Gastrocnemius medialis (tissue), 4 donors: Measurements from ENCODE around the gene UGT1A3. TPM values are rescaled to one million over a fixed set of nuclear protein-coding genes. Genes with fewer than 3 reads are reported as not detected.

Experiments
- ATAC-seq, 2 donors: fragments of 150-250 bp; one replicate each; pipeline ENCODE4 v1.9.1; 2016
- DNase-seq, 2 donors: peaks; one replicate each; pipeline ENCODE4 v3.0.0-alpha.2; 2019
- H3K27ac ChIP-seq, 4 donors: fragments of 200-600 bp; sonication (generic); 1 replicate in 1 of 4; 2 replicates in 3 of 4; pipeline ENCODE4 v1.5.1; 2016 to 2018; ENCODE audit warnings: mild to moderate bottlenecking in 2 of 4, moderate library complexity in 1 of 4
- H3K27me3 ChIP-seq, 3 donors: fragments of 200-600 bp; sonication (generic) in 2 of 3; 1 replicate in 1 of 3; 2 replicates in 2 of 3; pipeline versions ENCODE4 v1.5.1 to v1.6.0; 2016 to 2019; ENCODE audit warnings: mild to moderate bottlenecking in 1 of 3, moderate library complexity in 1 of 3
- H3K36me3 ChIP-seq, 2 donors: fragments of 200-600 bp; sonication (generic) in 1 of 2; one replicate each; pipeline ENCODE4 v1.5.1; 2017 to 2018
- H3K4me1 ChIP-seq, 2 donors: fragments of 200-600 bp; sonication (generic) in 1 of 2; one replicate each; pipeline ENCODE4 v1.5.1; 2016 to 2017; ENCODE audit warnings: mild to moderate bottlenecking in 2 of 2
- H3K4me3 ChIP-seq, 4 donors: fragments of 200-600 bp; sonication (generic) in 3 of 4; 1 replicate in 1 of 4; 2 replicates in 3 of 4; pipeline ENCODE4 v1.5.1; 2016 to 2019; ENCODE audit warnings: mild to moderate bottlenecking in 2 of 4
- H3K9me3 ChIP-seq, 3 donors: fragments of 200-600 bp; sonication (generic) in 2 of 3; 1 replicate in 1 of 3; 2 replicates in 2 of 3; pipeline ENCODE4 v1.5.1; 2016 to 2019
- POLR2A ChIP-seq, 2 donors: fragments of 450-650 bp; IDR thresholded peaks; one replicate each; pipeline ENCODE4 v1.6.1; 2017; ENCODE audit warnings: antibody characterized with exemption in 2 of 2, mild to moderate bottlenecking in 2 of 2, moderate library complexity in 2 of 2
- in situ Hi-C, 4 donors: fragments of 200-750 bp; cut with MboI; loops; one replicate each; pipeline versions ENCODE4 v1.15.0 to v1.8.0; 2017; ENCODE audit warnings: low sequenced_read_pairs in 4 of 4
- intact Hi-C: fragments of 100-400 bp; cut with DNase I; formaldehyde crosslinking; loops from one replicate; pipeline ENCODE4 v1.15.1; 2023; ENCODE audit warnings: low total_unique reads
- total RNA-seq, 4 donors: library from RNA; depleted of rRNA; stranded (reverse); fragments of >200 nt; gene quantifications; one replicate each; pipeline versions ENCODE4 v1.1.0 to v1.2.3, GENCODE V29; 2016
- TF ChIP-seq, protein P1 (sequence below), 5 experiments: fragments of 450-650 bp in 3 of 5; fragments of 200-600 bp in 2 of 5; sonication (generic) in 2 of 5; IDR thresholded peaks in 4 of 5; conservative IDR thresholded peaks in 1 of 5; 1 replicate in 4 of 5; 2 replicates in 1 of 5; pipeline ENCODE4 v1.5.1; 2016 to 2019; ENCODE audit warnings: antibody characterized with exemption in 5 of 5, mild to moderate bottlenecking in 3 of 5, moderate library complexity in 3 of 5

The UGT1A3 gene
- total RNA-seq, 4 donors from 2014 or later = 0.16 TPM; not detected in 3

DNA sequence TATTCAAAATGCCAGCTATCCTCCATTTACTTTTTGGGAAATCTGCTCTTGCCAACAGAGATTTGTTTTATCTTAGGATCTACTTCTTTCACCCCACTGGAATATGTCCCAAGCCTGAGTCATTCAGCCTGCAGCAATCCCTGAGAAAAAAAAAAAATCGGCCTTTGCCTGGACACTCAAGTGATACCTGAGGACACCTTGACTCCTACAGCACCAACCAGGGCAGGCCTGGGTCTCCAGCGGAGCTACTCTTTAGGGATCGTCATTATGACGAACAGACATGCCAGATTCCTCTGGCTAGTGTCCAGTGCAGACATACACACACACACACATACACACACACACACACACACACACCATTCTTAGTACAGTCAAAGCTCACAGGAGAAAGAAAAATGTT, 38.4 kb upstream of the UGT1A3 start:
- H3K27me3 ChIP-seq = no peaks in the 10 kb centered on the region
- no peaks in the 10 kb centered on the region for H3K36me3 ChIP-seq
- in situ Hi-C loops (no loop called here), intact Hi-C loops (no loop called here)
- no peak overlapping the region for H3K4me3 ChIP-seq
- ATAC-seq (no peak), DNase-seq (no peak)
- TF ChIP-seq, protein P1, sequence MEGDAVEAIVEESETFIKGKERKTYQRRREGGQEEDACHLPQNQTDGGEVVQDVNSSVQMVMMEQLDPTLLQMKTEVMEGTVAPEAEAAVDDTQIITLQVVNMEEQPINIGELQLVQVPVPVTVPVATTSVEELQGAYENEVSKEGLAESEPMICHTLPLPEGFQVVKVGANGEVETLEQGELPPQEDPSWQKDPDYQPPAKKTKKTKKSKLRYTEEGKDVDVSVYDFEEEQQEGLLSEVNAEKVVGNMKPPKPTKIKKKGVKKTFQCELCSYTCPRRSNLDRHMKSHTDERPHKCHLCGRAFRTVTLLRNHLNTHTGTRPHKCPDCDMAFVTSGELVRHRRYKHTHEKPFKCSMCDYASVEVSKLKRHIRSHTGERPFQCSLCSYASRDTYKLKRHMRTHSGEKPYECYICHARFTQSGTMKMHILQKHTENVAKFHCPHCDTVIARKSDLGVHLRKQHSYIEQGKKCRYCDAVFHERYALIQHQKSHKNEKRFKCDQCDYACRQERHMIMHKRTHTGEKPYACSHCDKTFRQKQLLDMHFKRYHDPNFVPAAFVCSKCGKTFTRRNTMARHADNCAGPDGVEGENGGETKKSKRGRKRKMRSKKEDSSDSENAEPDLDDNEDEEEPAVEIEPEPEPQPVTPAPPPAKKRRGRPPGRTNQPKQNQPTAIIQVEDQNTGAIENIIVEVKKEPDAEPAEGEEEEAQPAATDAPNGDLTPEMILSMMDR (IDR thresholded peaks at IDR 0.05 in 4 of 5, conservative IDR thresholded peaks at IDR 0.05 in 1 of 5) = no peak
- no peak for TF ChIP-seq POLR2A (IDR thresholded peaks at IDR 0.05)
- no peaks in the 10 kb centered on the region for H3K9me3 ChIP-seq
- no peaks in the 10 kb centered on the region for H3K4me1 ChIP-seq
- H3K27ac ChIP-seq = no peak overlapping the region

DNA sequence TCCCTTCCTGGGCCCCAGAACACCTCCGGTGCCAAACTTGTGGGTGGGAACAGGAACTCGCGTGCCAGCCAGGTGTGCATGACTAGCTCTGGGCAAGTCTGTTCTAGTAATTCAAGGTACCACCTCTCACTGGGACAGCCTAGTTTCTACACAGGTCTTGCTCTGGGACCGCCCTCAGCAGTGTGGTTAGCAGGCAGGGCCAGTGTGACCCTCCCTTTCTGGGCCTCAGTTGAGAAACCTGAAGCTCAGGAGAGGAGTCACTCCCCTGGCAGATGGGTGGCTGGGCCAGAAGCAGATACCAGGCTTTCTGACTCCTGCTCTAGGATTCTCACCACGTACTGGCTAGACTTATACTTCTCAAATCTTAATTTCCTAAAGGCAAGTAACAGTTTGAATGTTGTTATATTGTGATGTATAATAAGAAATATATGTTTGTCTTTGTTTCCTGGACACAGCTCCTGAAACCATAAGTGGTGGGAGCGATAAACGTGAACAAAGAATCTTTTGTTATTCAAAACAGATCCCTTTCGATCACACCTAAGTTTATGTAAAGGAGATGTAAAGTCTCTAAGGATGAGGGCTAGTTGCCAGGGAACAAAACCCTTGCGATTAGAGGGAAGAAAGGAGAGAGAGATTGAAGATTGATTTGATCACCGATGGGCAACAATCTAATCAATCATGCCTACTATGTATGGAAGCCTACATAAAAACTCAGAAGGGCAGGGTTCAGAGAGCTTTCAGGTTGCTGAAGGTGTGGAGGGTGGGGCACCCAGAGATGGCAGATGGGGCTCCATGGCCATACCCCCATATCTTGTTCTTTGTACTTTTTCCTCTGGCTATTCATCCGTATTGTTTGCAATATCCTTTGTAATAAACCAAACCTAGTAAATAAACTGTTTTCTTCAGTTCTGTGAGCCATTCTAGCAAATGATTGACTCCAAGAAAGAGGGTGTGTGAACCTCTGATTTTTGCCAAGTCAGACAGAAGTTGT, 37.1 kb upstream of the UGT1A3 start:
- no peak overlapping the region for H3K27ac ChIP-seq
- TF ChIP-seq, protein P1 (IDR thresholded peaks at IDR 0.05 in 4 of 5, conservative IDR thresholded peaks at IDR 0.05 in 1 of 5) = no peak
- no peak for TF ChIP-seq POLR2A (IDR thresholded peaks at IDR 0.05)
- H3K27me3 ChIP-seq = no peaks in the 10 kb centered on the region
- no peak overlapping the region for H3K4me3 ChIP-seq
- DNase-seq (no peak), ATAC-seq (no peak)
- no peaks in the 10 kb centered on the region for H3K4me1 ChIP-seq
- H3K36me3 ChIP-seq = no peaks in the 10 kb centered on the region
- intact Hi-C loops (no loop called here), in situ Hi-C loops (no loop called here)
- H3K9me3 ChIP-seq = no peaks in the 10 kb centered on the region

DNA sequence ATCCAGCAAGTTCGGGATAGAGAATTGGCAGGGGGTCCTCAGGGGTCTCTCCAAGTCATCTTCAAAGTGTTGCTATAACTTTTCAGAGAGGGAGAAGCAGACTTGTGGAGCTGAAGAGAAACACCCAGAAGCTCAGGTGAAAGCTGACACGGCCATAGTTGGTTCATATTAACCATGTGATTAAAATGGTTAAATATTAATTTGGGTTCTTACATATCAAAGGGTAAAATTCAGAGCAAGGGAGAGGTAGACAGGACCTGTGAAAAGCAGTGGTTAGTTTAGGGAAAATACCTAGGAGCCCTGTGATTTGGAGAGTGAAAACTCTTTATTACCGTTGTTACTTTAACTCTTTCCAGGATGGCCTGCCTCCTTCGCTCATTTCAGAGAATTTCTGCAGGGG, 36.2 kb upstream of the UGT1A3 start, which contains the start of gene UGT1A6:
TSS of gene UGT1A6 (plus strand) at position 243 of the 400 bp plus-strand sequence. CDS start at position 358, 115 bp downstream.
- ATAC-seq (no peak), DNase-seq (no peak)
- Histone ChIP-seq H3K4me1 (no peaks in the 10 kb centered on the region), H3K9me3 (no peaks in the 10 kb centered on the region), H3K27me3 (no peaks in the 10 kb centered on the region), H3K36me3 (no peaks in the 10 kb centered on the region), H3K27ac (no peak within 1 kb of the TSS), H3K4me3 (no peak within 1 kb of the TSS)
- intact Hi-C loops (no loop called here), in situ Hi-C loops (no loop called here)
- TF ChIP-seq POLR2A (IDR thresholded peaks at IDR 0.05) = no peak
- TF ChIP-seq, protein P1 (IDR thresholded peaks at IDR 0.05 in 4 of 5, conservative IDR thresholded peaks at IDR 0.05 in 1 of 5) = no peak

DNA sequence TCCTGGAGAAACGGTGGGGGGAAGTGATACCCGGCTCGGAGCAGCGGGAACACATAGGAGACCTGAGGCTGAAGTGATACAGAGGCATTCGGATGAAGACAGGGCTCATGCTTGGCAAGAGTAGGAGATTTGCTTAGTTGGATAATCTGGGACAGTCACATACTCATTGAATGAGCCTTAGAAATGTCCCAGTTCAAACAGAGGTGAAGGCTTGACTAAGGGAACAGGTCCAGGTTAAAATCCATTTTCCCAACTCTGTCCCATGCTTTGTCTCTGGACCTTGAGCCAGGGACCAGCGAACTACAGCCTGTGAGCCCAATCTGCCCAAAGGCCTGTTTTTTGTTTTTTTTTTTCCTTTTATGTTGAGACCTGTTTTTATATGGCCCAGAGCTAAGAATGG, 34.9 kb upstream of the UGT1A3 start:
- no peak for ATAC-seq
- in situ Hi-C loops (no loop called here), intact Hi-C loops (no loop called here)
- DNase-seq = no peak
- H3K4me3 ChIP-seq = no peak overlapping the region
- TF ChIP-seq POLR2A (IDR thresholded peaks at IDR 0.05) = no peak
- TF ChIP-seq, protein P1 (IDR thresholded peaks at IDR 0.05 in 4 of 5, conservative IDR thresholded peaks at IDR 0.05 in 1 of 5) = no peak
- H3K9me3 ChIP-seq = no peaks in the 10 kb centered on the region
- no peaks in the 10 kb centered on the region for H3K36me3 ChIP-seq
- H3K4me1 ChIP-seq = no peaks in the 10 kb centered on the region
- no peaks in the 10 kb centered on the region for H3K27me3 ChIP-seq
- H3K27ac ChIP-seq = no peak overlapping the region
